ENCODE measurements around the gene OR52M1. TPM values are rescaled to one million over a fixed set of nuclear protein-coding genes. Genes with fewer than 3 reads are reported as not detected.

OR52M1 gene
- total and polyA plus RNA-seq, 12 donors, result not detected

- Histone ChIP-seq H3K9me3 (replicated peaks in 1 of 3) (no peaks in the 10 kb centered on the region), H3K27ac (no peak overlapping the region), H3K4me1 (replicated peaks in 1 of 2) (no peaks in the 10 kb centered on the region), H3K4me3 (no peak overlapping the region), H3K36me3 (replicated peaks in 1 of 2) (no peaks in the 10 kb centered on the region), H3K27me3 (no peaks in the 10 kb centered on the region)
- no peak for DNase-seq
- TF ChIP-seq POLR2A (IDR thresholded peaks at IDR 0.05), result no peak
- no peak for TF ChIP-seq CTCF (IDR thresholded peaks at IDR 0.05)
- WGBS, 4 donors, result 0 to 34% (median 25%) methylated on average over 1 of the region's 1 CpG
- intact Hi-C loops (cut with DNase I), result loop anchor here in 1 of 2 donors (5.0 kb wide), 1 partner anchor 349 kb away; no protein-coding TSS in a partner anchor
Measured at GRCh38 chr11:4541071-4541470, 3.9 kb upstream of the OR52M1 start.

- Histone ChIP-seq H3K4me1 (replicated peaks in 1 of 2) (no peaks in the 10 kb centered on the region), H3K27me3 (no peaks in the 10 kb centered on the region), H3K4me3 (no peak overlapping the region), H3K36me3 (replicated peaks in 1 of 2) (no peaks in the 10 kb centered on the region), H3K9me3 (replicated peaks in 1 of 3) (no peaks in the 10 kb centered on the region), H3K27ac (no peak overlapping the region)
- intact Hi-C loops (cut with DNase I), result loop anchor here in 1 of 2 donors (5.0 kb wide), 1 partner anchor 351 kb away; no protein-coding TSS in a partner anchor
- TF ChIP-seq CTCF (IDR thresholded peaks at IDR 0.05) (no peak), POLR2A (IDR thresholded peaks at IDR 0.05) (no peak)
- no peak for DNase-seq
Measured at GRCh38 chr11:4543561-4543960, 1.4 kb upstream of the OR52M1 start.

- H3K36me3 ChIP-seq (replicated peaks in 1 of 2), result no peaks in the 10 kb centered on the region
- H3K27ac ChIP-seq, result no peak overlapping the region
- H3K27me3 ChIP-seq, result no peaks in the 10 kb centered on the region
- H3K9me3 ChIP-seq (replicated peaks in 1 of 3), result no peaks in the 10 kb centered on the region
- 63 to 93% (median 75%) methylated on average over 1 of the region's 1 CpG for WGBS, 4 donors
- intact Hi-C loops (cut with DNase I), result loop anchor here in 1 of 2 donors (5.0 kb wide), 1 partner anchor 360 kb away; no protein-coding TSS in a partner anchor
- no peak overlapping the region for H3K4me3 ChIP-seq
- TF ChIP-seq CTCF (IDR thresholded peaks at IDR 0.05), result no peak
- TF ChIP-seq POLR2A (IDR thresholded peaks at IDR 0.05), result no peak
- H3K4me1 ChIP-seq (replicated peaks in 1 of 2), result no peaks in the 10 kb centered on the region
- no peak for DNase-seq
Measured at GRCh38 chr11:4546878-4547277, 1.9 kb downstream of the OR52M1 start.

GRCh38 chr11:4547416-4547815 is 2.4 kb downstream of the OR52M1 start:
- TF ChIP-seq CTCF (IDR thresholded peaks at IDR 0.05) (no peak), POLR2A (IDR thresholded peaks at IDR 0.05) (no peak)
- WGBS, 4 donors, result 72 to 78% (median 75%) methylated on average over 4 of the region's 4 CpGs
- no peaks in the 10 kb centered on the region for H3K36me3 ChIP-seq (replicated peaks in 1 of 2)
- no peaks in the 10 kb centered on the region for H3K4me1 ChIP-seq (replicated peaks in 1 of 2)
- no peak overlapping the region for H3K27ac ChIP-seq
- intact Hi-C loops (cut with DNase I), result loop anchor here in 1 of 2 donors (5.0 kb wide), 1 partner anchor 360 kb away; no protein-coding TSS in a partner anchor
- DNase-seq, result no peak
- no peaks in the 10 kb centered on the region for H3K9me3 ChIP-seq (replicated peaks in 1 of 3)
- no peak overlapping the region for H3K4me3 ChIP-seq
- no peaks in the 10 kb centered on the region for H3K27me3 ChIP-seq

Measured in adrenal gland (tissue), 12 donors.